GM18526 (cell line): Measurements from ENCODE around the gene SYTL2.

Experiments used
- POLR2A ChIP-seq: IDR thresholded peaks from 3 replicates; pipeline ENCODE4 v1.6.1; 2011; ENCODE audit not compliant: insufficient read length; ENCODE audit errors: extremely low read depth

The SYTL2 gene

GRCh38 chr11:85726381-85726780 lies 84.6 kb downstream of the SYTL2 start:
- TF ChIP-seq POLR2A: no peak

GRCh38 chr11:85725510-85726258 lies 85.3 kb downstream of the SYTL2 start:
- TF ChIP-seq POLR2A: no peak

GRCh38 chr11:85724748-85725465 lies 86.0 kb downstream of the SYTL2 start:
- TF ChIP-seq POLR2A: no peak

GRCh38 chr11:85723088-85723487 lies 87.9 kb downstream of the SYTL2 start:
- TF ChIP-seq POLR2A: no peak

GRCh38 chr11:85721191-85721590 lies 89.8 kb downstream of the SYTL2 start:
- no peak for TF ChIP-seq POLR2A

GRCh38 chr11:85718991-85719807 lies 91.7 kb downstream of the SYTL2 start:
- no peak for TF ChIP-seq POLR2A

- no peak for TF ChIP-seq POLR2A
These were observed 92.6 kb downstream of the SYTL2 start for GRCh38 chr11:85718126-85718943.

- TF ChIP-seq POLR2A: no peak
These were observed 93.5 kb downstream of the SYTL2 start for GRCh38 chr11:85717429-85717828.

- TF ChIP-seq POLR2A: no peak
These were observed 98.0 kb downstream of the SYTL2 start for GRCh38 chr11:85712953-85713352.

GRCh38 chr11:85710917-85711316 lies 100.0 kb downstream of the SYTL2 start:
- no peak for TF ChIP-seq POLR2A

- no peak for TF ChIP-seq POLR2A
These were observed 100.8 kb downstream of the SYTL2 start for GRCh38 chr11:85709941-85710702.

- TF ChIP-seq POLR2A: no peak
These were observed 105.1 kb downstream of the SYTL2 start for GRCh38 chr11:85705800-85706199.

- no peak for TF ChIP-seq POLR2A
These were observed 106.0 kb downstream of the SYTL2 start for GRCh38 chr11:85704967-85705366.
